Heart left ventricle (tissue), 16 donors: ENCODE results near the gene C22orf15. TPM values are rescaled to one million over a fixed set of nuclear protein-coding genes. Genes with fewer than 3 reads are reported as not detected.

Experiments used
- ATAC-seq, 4 donors: fragments of 200-7000 bp; cut with Tn5 transposase; one replicate each; pipeline ENCODE4 v1.9.1; 2020 to 2022; ENCODE audit warnings: moderate library complexity in 4 of 4, mild to moderate bottlenecking in 3 of 4, moderate number of reproducible peaks in 1 of 4
- DNase-seq, 5 donors: peaks; one replicate each; pipeline ENCODE4 v3.0.0-alpha.2; 2020
- H3K27ac ChIP-seq, 12 donors: fragments of 200-600 bp; sonication (generic) in 4 of 12; one replicate each; pipeline versions ENCODE4 v1.5.0 to v1.8.0; 2016 to 2022; ENCODE audit warnings: mild to moderate bottlenecking in 2 of 12
- H3K27me3 ChIP-seq, 9 donors: fragments of 200-600 bp; sonication (generic) in 2 of 9; one replicate each; pipeline versions ENCODE4 v1.5.1 to v1.8.0; 2016 to 2022; ENCODE audit warnings: mild to moderate bottlenecking in 3 of 9
- H3K36me3 ChIP-seq, 9 donors: fragments of 200-600 bp; sonication (generic) in 2 of 9; one replicate each; pipeline versions ENCODE4 v1.5.0 to v1.8.0; 2018 to 2022; ENCODE audit warnings: mild to moderate bottlenecking in 2 of 9
- H3K4me1 ChIP-seq, 12 donors: fragments of 200-600 bp; sonication (generic) in 4 of 12; one replicate each; pipeline versions ENCODE4 v1.5.0 to v1.8.0; 2016 to 2022; ENCODE audit warnings: mild to moderate bottlenecking in 3 of 12
- H3K4me3 ChIP-seq, 12 donors: fragments of 200-600 bp; sonication (generic) in 4 of 12; one replicate each; pipeline versions ENCODE4 v1.5.0 to v1.8.0; 2017 to 2022; ENCODE audit warnings: mild to moderate bottlenecking in 9 of 12, moderate library complexity in 4 of 12
- H3K9me3 ChIP-seq, 12 donors: fragments of 200-600 bp; sonication (generic) in 4 of 12; one replicate each; pipeline versions ENCODE4 v1.5.0 to v1.8.0; 2016 to 2022; ENCODE audit warnings: mild to moderate bottlenecking in 1 of 12
- CTCF ChIP-seq, 12 donors: fragments of 200-600 bp; sonication (generic) in 4 of 12; IDR thresholded peaks; one replicate each; pipeline versions ENCODE4 v1.5.0 to v1.8.0; 2018 to 2022; ENCODE audit warnings: antibody characterized with exemption in 12 of 12, mild to moderate bottlenecking in 5 of 12
- POLR2A ChIP-seq, 2 donors: fragments of 450-650 bp; IDR thresholded peaks; one replicate each; pipeline ENCODE4 v1.6.1; 2017; ENCODE audit warnings: antibody characterized with exemption in 2 of 2, mild to moderate bottlenecking in 2 of 2, moderate library complexity in 2 of 2
- WGBS, 4 donors: extraction: QIAGEN DNeasy Blood & Tissue Kit in 2 of 4; methylation state at CpG; one replicate each; pipeline versions ENCODE4 v1.1.5 to v1.1.7; 2013 to 2018; 5-methylcytosine and 5-hydroxymethylcytosine counted together
- intact Hi-C, 10 donors: fragments of 100-400 bp; cut with DNase I; formaldehyde crosslinking; loops; one replicate each; pipeline versions ENCODE4 v1.11.1 to v1.14.2; 2022
- polyA plus RNA-seq, 2 donors: library from polyadenylated mRNA; stranded (reverse); fragments of 200-250 nt; gene quantifications; one replicate each; pipeline ENCODE4 v1.2.3, GENCODE V29; 2013
- total RNA-seq, 9 donors: library from RNA; depleted of rRNA in 2 of 9; stranded (reverse); fragments of >200 nt in 2 of 9; fragmentation: NEBNext Ultra II Directional in 3 of 9; extraction: Animal tissue kit (Norgen Biotek cat#: 25700) in 3 of 9; gene quantifications; one replicate each; pipeline versions ENCODE4 v1.1.0 to v1.2.4, GENCODE V29; 2016 to 2023
- donor health status: ischemic (EF 13 %, LVEDD 7.1; RV severe dilation, severe dysfunction).
- donor health status: healthy with polysubstance abuse.
- donor health status: DM: no; HTN: yes; CAD: no.
- donor health status: DM: no; HTN: no; CAD: no.
- donor health status: ischemic (EF 25% LVEDD 6.9; RV normal size, moderate dysfunction).
- donor health status: ischemic (EF 25% LVEDD 5.7; RV mildly dilated, moderate dysfunction).
- donor health status: healthy.
- donor health status: DM: yes; HTN: yes; CAD: no.
- donor health status: ischemic (EF 35%, LVEDD 5.7; RV mildly dilated, moderate dysfunction).
- donor health status: nonischemic (EF 11% LVEDD 7.7; RV severe dilation, severe dysfunction).
- donor health status: DM: yes; HTN: yes; CAD: no.
- donor health status: PGD.
- donor health status: ischemic (EF 29% LVEDD 5.4; RV normal size, mild dysfunction).
- donor health status: nonischemic (EF 23%, LVEDD 6.1; RV moderate dilation, normal function).

The C22orf15 gene
- total and polyA plus RNA-seq, 11 donors: not detected

- peak; percentile 83 to 94 (median 92) for ATAC-seq
- peak in 3 of 5 donors; percentile 49 to 68 (median 64) for DNase-seq
- intact Hi-C loops: loop anchor here in 1 of 10 donors (1.0 kb wide), 1 partner anchor 25 kb away; no protein-coding TSS in a partner anchor
- Histone ChIP-seq H3K9me3 (peaks cover 0 to 7% (median 0%) of the 10 kb centered on the region in 12 donors), H3K27me3 (no peaks in the 10 kb centered on the region), H3K27ac (peak overlapping the region in 4 of 12 donors; percentile 24 to 37 (median 30)), H3K4me1 (peaks cover 0 to 17% (median 7%) of the 10 kb centered on the region in 12 donors), H3K36me3 (peaks cover 0 to 34% (median 26%) of the 10 kb centered on the region in 9 donors), H3K4me3 (no peak overlapping the region)
- no peak for TF ChIP-seq POLR2A (IDR thresholded peaks at IDR 0.05)
- TF ChIP-seq CTCF (IDR thresholded peaks at IDR 0.05): no peak
- WGBS, 4 donors: 54 to 59% (median 57%) methylated on average over 6 to 7 of the region's 7 CpGs
These were observed 20.1 kb upstream of the C22orf15 start for GRCh38 chr22:23742505-23743264.

- peak overlapping the region in 3 of 12 donors; percentile 24 to 37 (median 27) for H3K27ac ChIP-seq
- WGBS, 4 donors: 60 to 81% (median 70%) methylated on average over 2 of the region's 2 CpGs
- intact Hi-C loops: no loop called here
- H3K4me3 ChIP-seq: no peak overlapping the region
- H3K36me3 ChIP-seq: peaks cover 0 to 34% (median 26%) of the 10 kb centered on the region in 9 donors
- peaks cover 0 to 17% (median 7%) of the 10 kb centered on the region in 12 donors for H3K4me1 ChIP-seq
- H3K27me3 ChIP-seq: no peaks in the 10 kb centered on the region
- DNase-seq (peak in 2 of 5 donors; percentile 37 to 51), ATAC-seq (peak in 2 of 4 donors; percentile 8 to 16)
- TF ChIP-seq CTCF (IDR thresholded peaks at IDR 0.05): no peak
- TF ChIP-seq POLR2A (IDR thresholded peaks at IDR 0.05): no peak
- H3K9me3 ChIP-seq: peaks cover 0 to 7% (median 0%) of the 10 kb centered on the region in 12 donors
These were observed 19.5 kb upstream of the C22orf15 start for GRCh38 chr22:23743303-23743705.

GRCh38 chr22:23744001-23744400 lies 18.8 kb upstream of the C22orf15 start:
- intact Hi-C loops: no loop called here
- ATAC-seq (no peak), DNase-seq (no peak)
- H3K4me3 ChIP-seq: no peak overlapping the region
- H3K4me1 ChIP-seq: peaks cover 0 to 17% (median 7%) of the 10 kb centered on the region in 12 donors
- peaks cover 0 to 34% (median 26%) of the 10 kb centered on the region in 9 donors for H3K36me3 ChIP-seq
- WGBS, 4 donors: 90 to 97% (median 95%) methylated on average over 9 to 13 of the region's 13 CpGs
- TF ChIP-seq CTCF (IDR thresholded peaks at IDR 0.05): no peak
- no peak for TF ChIP-seq POLR2A (IDR thresholded peaks at IDR 0.05)
- H3K27me3 ChIP-seq: no peaks in the 10 kb centered on the region
- peaks cover 0 to 7% (median 0%) of the 10 kb centered on the region in 12 donors for H3K9me3 ChIP-seq
- no peak overlapping the region for H3K27ac ChIP-seq

- no peak for DNase-seq
- peaks cover 0 to 18% (median 7%) of the 10 kb centered on the region in 12 donors for H3K4me1 ChIP-seq
- H3K9me3 ChIP-seq: peaks cover 0 to 7% (median 0%) of the 10 kb centered on the region in 12 donors
- no peak for ATAC-seq
- WGBS, 4 donors: 96 to 100% (median 98%) methylated on average over 7 to 14 of the region's 14 CpGs
- no peak for TF ChIP-seq POLR2A (IDR thresholded peaks at IDR 0.05)
- no peak for TF ChIP-seq CTCF (IDR thresholded peaks at IDR 0.05)
- intact Hi-C loops: no loop called here
- H3K27me3 ChIP-seq: no peaks in the 10 kb centered on the region
- peaks cover 0 to 34% (median 26%) of the 10 kb centered on the region in 9 donors for H3K36me3 ChIP-seq
- no peak overlapping the region for H3K27ac ChIP-seq
- H3K4me3 ChIP-seq: no peak overlapping the region
These were observed 18.3 kb upstream of the C22orf15 start for GRCh38 chr22:23744485-23744884.
